Measurements from ENCODE around the gene SLC6A1.

The SLC6A1 gene

DNA sequence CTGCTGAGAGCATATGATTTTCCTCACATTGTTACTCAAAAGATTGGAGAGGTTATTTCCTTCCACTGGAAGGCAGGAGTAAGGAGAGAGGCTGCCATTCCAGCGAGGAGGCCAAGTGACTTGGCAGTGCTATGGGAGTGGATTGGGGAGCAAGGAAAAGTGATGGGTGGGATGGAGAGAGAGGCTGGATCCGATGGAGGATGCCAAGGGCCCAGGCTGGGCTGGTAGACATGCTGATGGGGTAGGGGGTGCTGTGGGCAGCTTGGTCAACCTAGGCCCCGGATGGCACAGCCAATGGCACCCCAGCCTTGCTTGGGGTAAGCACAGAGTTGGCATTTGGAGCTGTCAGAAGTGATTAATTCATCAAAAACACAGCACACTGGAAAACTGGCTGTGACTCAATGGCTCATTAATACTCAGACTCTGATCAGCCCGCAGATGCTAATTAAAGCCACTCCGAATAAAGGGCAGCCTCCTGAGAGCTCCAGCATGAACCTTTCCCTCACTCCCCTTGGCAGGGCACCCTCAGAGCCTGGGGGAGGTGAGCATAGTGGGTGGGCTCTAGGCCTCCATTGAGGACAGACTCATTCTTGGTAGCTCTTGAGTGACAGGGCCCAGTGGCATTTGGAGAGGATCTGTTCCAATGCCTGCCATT lies 22.1 kb upstream of the SLC6A1 start:
- no peak for DNase-seq (ENCODE audit: low read depth)

DNA sequence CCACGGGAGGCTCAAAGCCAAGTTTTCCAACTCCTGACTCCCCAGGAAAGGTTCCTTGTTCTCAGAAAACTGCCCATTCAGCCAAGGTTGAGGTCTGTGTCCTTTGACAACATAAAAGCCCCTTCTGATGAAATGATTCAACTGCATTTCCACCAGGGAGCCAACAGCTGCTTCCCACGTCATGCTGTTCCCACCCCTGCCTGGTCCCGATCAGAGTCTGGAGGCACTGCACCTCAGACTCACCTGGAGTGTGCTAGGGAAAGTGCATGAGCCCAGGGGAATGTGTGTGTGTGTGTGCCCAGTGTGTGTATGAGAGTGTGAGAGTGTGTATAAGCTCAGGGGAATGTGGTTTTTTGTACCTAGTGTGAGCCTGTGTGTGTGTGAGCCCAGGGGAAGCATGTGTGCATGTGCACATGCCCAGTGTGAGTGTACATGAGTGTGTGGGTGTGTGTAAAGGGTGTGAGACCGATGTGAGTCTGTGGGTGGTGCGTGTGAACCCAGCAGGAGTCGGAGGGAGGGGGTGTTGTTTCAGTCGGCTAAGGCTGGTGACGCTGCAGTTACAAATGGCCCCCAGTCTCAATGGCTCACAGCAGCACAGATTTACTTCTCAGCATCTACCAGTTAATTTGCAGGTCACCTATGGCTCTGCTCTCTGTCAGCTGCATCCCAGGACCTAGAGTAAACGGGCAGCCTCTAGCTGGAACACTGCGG lies 20.3 kb upstream of the SLC6A1 start:
- no peak for DNase-seq (ENCODE audit: low read depth)

- no peak for DNase-seq (ENCODE audit: low read depth)
Observed at GRCh38 chr3:10973046-10973595, 19.4 kb upstream of the SLC6A1 start.

DNA sequence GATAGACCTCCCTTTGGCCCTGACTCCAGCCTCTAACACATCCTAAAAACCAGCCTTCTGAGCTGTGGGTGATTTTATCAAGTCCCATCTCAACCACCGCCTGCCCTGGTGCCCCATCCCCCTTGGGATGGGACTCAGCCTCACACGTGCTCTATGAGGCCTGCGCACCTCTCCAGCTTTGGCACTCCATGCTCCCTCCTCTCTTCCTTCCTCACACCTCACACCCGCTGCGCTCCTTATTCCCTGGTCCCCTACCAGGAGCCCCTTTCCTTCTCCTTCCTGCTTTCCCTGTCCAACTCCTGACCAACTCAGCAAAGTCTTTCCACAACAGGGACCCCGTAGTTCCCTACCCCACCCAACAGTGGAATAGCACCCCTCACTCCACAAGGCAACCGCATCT lies 18.4 kb upstream of the SLC6A1 start:
- DNase-seq (ENCODE audit: low read depth), result no peak

GRCh38 chr3:10974746-10975375 lies 17.7 kb upstream of the SLC6A1 start:
- no peak for DNase-seq (ENCODE audit: low read depth)

- DNase-seq (ENCODE audit: low read depth), result no peak
Observed at GRCh38 chr3:10975695-10976234, 16.8 kb upstream of the SLC6A1 start.

DNA sequence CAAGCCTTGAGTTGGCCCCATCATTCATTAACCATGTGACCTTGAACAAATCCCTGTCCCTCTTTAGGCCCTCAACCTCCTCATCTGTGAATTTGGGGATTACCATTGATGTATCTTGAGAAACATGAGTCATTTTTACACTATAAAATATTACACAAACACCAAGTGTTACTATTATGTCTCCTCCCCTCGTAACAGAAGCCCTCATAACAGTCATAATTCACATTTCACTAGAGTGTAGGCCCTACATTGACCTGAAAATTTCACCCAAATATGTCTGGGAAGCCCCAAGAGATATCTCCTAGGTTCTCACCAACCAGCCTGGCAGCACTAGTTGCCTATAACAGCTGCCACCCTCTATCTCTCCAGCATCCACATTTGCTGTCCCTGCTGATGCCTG lies 15.8 kb upstream of the SLC6A1 start:
- no peak for DNase-seq (ENCODE audit: low read depth)

GRCh38 chr3:10977892-10978510 lies 14.5 kb upstream of the SLC6A1 start:
- DNase-seq (ENCODE audit: low read depth), result no peak

GRCh38 chr3:10978956-10979355 lies 13.6 kb upstream of the SLC6A1 start:
- no peak for DNase-seq (ENCODE audit: low read depth)

- no peak for DNase-seq (ENCODE audit: low read depth)
Observed at GRCh38 chr3:10980312-10980711, 12.2 kb upstream of the SLC6A1 start.

GRCh38 chr3:10981031-10981430 lies 11.5 kb upstream of the SLC6A1 start:
- DNase-seq (ENCODE audit: low read depth), result no peak

DNA sequence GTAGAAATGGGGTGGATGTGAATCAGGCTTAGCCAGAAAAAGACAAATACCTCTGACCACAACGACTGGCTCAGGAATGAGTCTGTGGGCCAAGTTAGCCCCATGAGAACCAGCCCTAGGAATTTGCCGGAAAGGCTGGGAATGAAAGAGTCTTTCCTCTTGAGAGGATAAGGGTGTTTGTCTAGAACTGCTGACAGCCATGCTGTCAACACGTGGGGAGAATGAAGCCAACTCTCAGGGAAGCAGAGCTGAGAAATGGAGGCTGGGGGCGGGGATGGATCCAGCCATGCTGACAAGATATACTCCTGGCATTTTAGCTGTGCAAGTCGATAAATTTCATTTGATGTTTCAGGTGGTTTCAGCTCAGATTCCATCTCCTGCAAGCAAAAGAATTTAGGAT lies 10.6 kb upstream of the SLC6A1 start:
- no peak for DNase-seq (ENCODE audit: low read depth)

- no peak for DNase-seq (ENCODE audit: low read depth)
Observed at GRCh38 chr3:10982782-10983181, 9.8 kb upstream of the SLC6A1 start.

DNA sequence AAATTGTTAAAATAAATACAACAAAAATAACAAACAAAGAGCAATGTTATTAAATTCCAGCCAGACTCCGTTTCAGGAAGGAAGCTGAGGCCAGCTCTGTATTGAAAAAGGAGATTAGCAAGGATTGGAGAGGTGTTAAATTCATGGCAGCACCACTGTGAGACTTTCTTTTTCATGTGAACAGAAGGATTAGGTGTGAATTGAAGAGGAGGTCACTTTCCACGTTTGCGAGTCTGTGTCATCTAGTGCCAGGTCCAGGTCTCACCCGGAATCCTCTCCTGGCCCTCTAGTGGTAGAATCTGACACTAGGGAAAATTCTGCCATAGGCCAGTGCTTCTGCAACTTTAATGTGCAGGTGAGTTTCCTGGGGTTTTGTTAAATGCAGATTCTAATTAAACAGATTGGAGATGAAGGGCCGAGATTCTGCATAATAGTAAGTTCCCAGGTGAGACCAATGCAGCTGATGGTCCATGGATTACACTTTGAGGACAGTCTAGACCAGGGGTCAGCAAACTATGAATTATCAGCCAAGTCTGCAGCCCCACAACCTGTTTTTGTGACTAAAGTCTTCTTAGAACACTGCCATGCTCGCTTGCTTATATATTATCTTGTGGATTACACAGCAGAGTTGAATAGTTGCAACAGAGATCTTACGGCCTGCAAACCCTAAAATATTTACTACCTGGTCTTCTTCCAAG lies 9.2 kb upstream of the SLC6A1 start:
- no peak for DNase-seq (ENCODE audit: low read depth)

- DNase-seq (ENCODE audit: low read depth), result no peak
Observed at GRCh38 chr3:10984371-10984896, 8.1 kb upstream of the SLC6A1 start.

GRCh38 chr3:10985181-10985580 lies 7.4 kb upstream of the SLC6A1 start:
- no peak for DNase-seq (ENCODE audit: low read depth)

- DNase-seq (ENCODE audit: low read depth), result no peak
Observed at GRCh38 chr3:10986592-10986991, 6.0 kb upstream of the SLC6A1 start.

GRCh38 chr3:10988001-10988665 lies 4.4 kb upstream of the SLC6A1 start:
- no peak for DNase-seq (ENCODE audit: low read depth)

- DNase-seq (ENCODE audit: low read depth), result no peak
Observed at GRCh38 chr3:10988991-10989484, 3.5 kb upstream of the SLC6A1 start.

DNA sequence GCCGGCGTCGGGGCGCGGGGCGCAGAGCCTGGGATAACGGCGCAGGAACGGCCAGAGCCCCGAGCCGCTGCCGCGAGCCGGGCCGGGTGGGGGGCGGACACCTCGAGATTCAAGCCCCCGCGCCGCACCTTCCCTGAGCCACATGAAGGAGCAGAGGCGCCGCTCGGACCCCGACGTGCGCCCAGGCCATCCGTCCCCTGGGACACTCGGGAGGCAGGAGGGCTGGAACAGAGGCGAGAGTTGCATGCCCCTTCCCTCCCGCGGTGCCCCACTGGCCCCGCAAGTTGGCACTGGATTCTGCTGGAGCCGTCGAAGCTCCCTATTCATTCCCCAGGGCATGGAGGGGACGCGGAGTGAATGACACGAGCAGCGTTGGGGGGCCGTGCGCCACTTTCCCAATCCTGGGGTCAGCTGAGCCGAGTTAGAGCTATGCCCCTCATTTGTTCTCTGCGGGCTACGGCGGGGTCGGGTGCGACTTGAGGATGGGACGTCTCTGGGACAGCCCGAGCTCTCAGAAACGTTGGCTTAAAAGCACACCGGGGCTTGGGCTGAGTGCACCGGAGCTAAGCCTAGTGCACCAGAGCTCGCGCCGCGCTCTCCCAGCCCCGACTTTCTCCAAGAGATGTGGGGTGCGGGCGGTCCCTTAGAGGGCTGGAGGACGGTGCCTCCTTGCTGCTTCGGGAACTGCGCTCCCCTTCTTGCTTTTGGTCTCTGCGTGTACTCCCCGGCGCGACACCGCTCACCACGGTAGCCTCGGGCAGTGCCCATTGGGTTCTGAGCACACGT lies 588 bp downstream of the SLC6A1 start:
- no peak for DNase-seq (ENCODE audit: low read depth)
